GM12878 (cell line): Measurements from ENCODE around the gene SLC25A26. TPM values are rescaled to one million over a fixed set of nuclear protein-coding genes. Genes with fewer than 3 reads are reported as not detected.

Experiments
- ATAC-seq: fragments of 200-7000 bp; cut with Tn5 transposase; 3 replicates; pipeline ENCODE4 v1.9.1; 2020; ENCODE audit warnings: mild to moderate bottlenecking, moderate library complexity
- BruUV-seq: library from RNA; stranded (reverse); fragments of 400-500 nt; replicated peaks from 2 replicates; lab custom pipeline; 2021; lab: Mats Ljungman, UMichigan
- CTCF ChIA-PET: fragments of 300-600 bp; sonication (Branson Sonifier 250); formaldehyde crosslinking; extraction: SDS; loops from one replicate; lab custom pipeline; 2021; ENCODE audit warnings: inconsistent platforms; lab: Yijun Ruan, JAX
- POLR2A ChIA-PET: fragments of 350-600 bp; formaldehyde crosslinking; extraction: SDS; loops from one replicate; lab custom pipeline; 2021; ENCODE audit warnings: inconsistent platforms; lab: Charles Lee
- RAD21 ChIA-PET: fragments of 300-600 bp; sonication (Branson Sonifier 250); formaldehyde crosslinking; loops from one replicate; lab custom pipeline; 2023; ENCODE audit warnings: antibody characterized with exemption; ENCODE audit not compliant: unreplicated experiment; lab: Charles Lee
- SMC1A ChIA-PET: fragments of 300-600 bp; sonication (Branson Sonifier 250); formaldehyde crosslinking; loops from one replicate; lab custom pipeline; 2023; ENCODE audit not compliant: unreplicated experiment, uncharacterized antibody; lab: Charles Lee
- DNase-seq: peaks from one replicate; pipeline ENCODE4 v3.0.0-alpha.2; 2011; ENCODE audit warnings: low read depth, low spot score
- FAIRE-seq: peaks from 3 replicates; lab custom pipeline; 2011; peaks lifted over from hg19 to GRCh38; lab: Jason Lieb, UNC
- H2AFZ ChIP-seq: 2 replicates; pipeline ENCODE4 v1.6.0; 2011; ENCODE audit warnings: low read depth, low read length, control low read depth; ENCODE audit not compliant: control insufficient read depth
- H3K27ac ChIP-seq: 2 replicates; pipeline ENCODE4 v1.5.1; 2011; ENCODE audit warnings: control low read depth; ENCODE audit not compliant: control insufficient read depth, insufficient read depth
- H3K27me3 ChIP-seq, 2 experiments: replicated peaks in 1 of 2; 2 replicates each; pipeline versions ENCODE4 v1.6.0 to v1.6.1; 2011; ENCODE audit warnings: low read length in 1 of 2; ENCODE audit not compliant: control insufficient read depth in 2 of 2, insufficient read depth in 2 of 2
- H3K36me3 ChIP-seq, 2 experiments: 2 replicates each; pipeline ENCODE4 v1.5.1; 2011; ENCODE audit warnings: low read length in 1 of 2; ENCODE audit not compliant: control insufficient read depth in 2 of 2, insufficient read depth in 2 of 2
- H3K4me1 ChIP-seq: 2 replicates; pipeline ENCODE4 v1.6.1; 2011; ENCODE audit warnings: mild to moderate bottlenecking, low read length, moderate library complexity, mixed read lengths; ENCODE audit not compliant: control insufficient read depth, insufficient read depth
- H3K4me2 ChIP-seq: 2 replicates; pipeline ENCODE4 v1.6.0; 2011; ENCODE audit warnings: control low read depth; ENCODE audit not compliant: control insufficient read depth, insufficient read depth
- H3K4me3 ChIP-seq: fragments of 200-600 bp; sonication (generic); 2 replicates; pipeline ENCODE4 v1.5.1; 2016
- H3K79me2 ChIP-seq: 2 replicates; pipeline ENCODE4 v1.6.0; 2011; ENCODE audit warnings: low read length; ENCODE audit not compliant: control insufficient read depth, insufficient read depth
- H3K9ac ChIP-seq: 2 replicates; pipeline ENCODE4 v1.8.0; 2011; ENCODE audit warnings: low read length, control low read depth, mixed read lengths; ENCODE audit not compliant: control insufficient read depth, insufficient read depth
- H3K9me3 ChIP-seq: replicated peaks from 3 replicates; pipeline ENCODE4 v1.5.1; 2011; ENCODE audit warnings: mild to moderate bottlenecking, low read length; ENCODE audit not compliant: control insufficient read depth, insufficient read depth
- H4K20me1 ChIP-seq: 2 replicates; pipeline ENCODE4 v1.6.0; 2011; ENCODE audit not compliant: control insufficient read depth, insufficient read depth
- CBX3 ChIP-seq: fragments of 200-600 bp; sonication (generic); IDR thresholded peaks from 2 replicates; pipeline ENCODE4 v1.6.1; 2016; ENCODE audit warnings: low read depth, borderline replicate concordance
- GATAD2B ChIP-seq: fragments of 450-650 bp; conservative IDR thresholded peaks from 2 replicates; pipeline ENCODE4 v1.6.1; 2017; ENCODE audit warnings: low read depth, mild to moderate bottlenecking, moderate library complexity
- MXI1 ChIP-seq: fragments of 150-350 bp; IDR thresholded peaks from 2 replicates; pipeline ENCODE4 v1.6.1; 2011; ENCODE audit warnings: low read depth, mild to moderate bottlenecking, inconsistent platforms, low read length, improper control_type of control experiment
- NR2C1 ChIP-seq: fragments of 450-650 bp; IDR thresholded peaks from 2 replicates; pipeline ENCODE4 v1.6.1; 2017; ENCODE audit warnings: antibody characterized with exemption, mild to moderate bottlenecking, moderate library complexity
- NRF1 ChIP-seq: conservative IDR thresholded peaks from 2 replicates; pipeline ENCODE4 v1.6.1; 2011; ENCODE audit warnings: mild to moderate bottlenecking, low read depth, low read length, improper control_type of control experiment
- RAD21 ChIP-seq: IDR thresholded peaks from 2 replicates; pipeline ENCODE4 v1.6.1; 2011; ENCODE audit warnings: mild to moderate bottlenecking, low read depth, low read length, moderate library complexity; ENCODE audit not compliant: insufficient read depth
- RCOR1 ChIP-seq: conservative IDR thresholded peaks from 2 replicates; pipeline ENCODE4 v1.6.1; 2012; ENCODE audit warnings: low read depth, low read length, improper control_type of control experiment
- RFX5 ChIP-seq: IDR thresholded peaks from 2 replicates; pipeline ENCODE4 v1.6.1; 2011; ENCODE audit warnings: low read depth, low read length, improper control_type of control experiment
- SMC3 ChIP-seq: IDR thresholded peaks from 2 replicates; pipeline ENCODE4 v1.6.1; 2011; ENCODE audit warnings: low read length, improper control_type of control experiment, borderline replicate concordance
- TCF12 ChIP-seq: IDR thresholded peaks from 2 replicates; pipeline ENCODE4 v1.6.1; 2011; ENCODE audit warnings: low read depth, mild to moderate bottlenecking, low read length
- WGBS: methylation state at CpG from one replicate; pipeline ENCODE4 v1.1.6; 2016; ENCODE audit warnings: low lambda C conversion rate; ENCODE audit not compliant: insufficient replicate concordance, insufficient coverage; ENCODE audit errors: missing lambda C conversion rate; 5-methylcytosine and 5-hydroxymethylcytosine counted together
- in situ Hi-C: fragments of 300-500 bp; cut with MboI; formaldehyde crosslinking; loops from 9 replicates; pipeline ENCODE4 v1.14.3; 2018; ENCODE audit warnings: mixed read lengths
- intact Hi-C: fragments of 100-400 bp; cut with micrococcal nuclease; formaldehyde crosslinking; loops from one replicate; pipeline ENCODE4 v1.14.2; 2022; ENCODE audit not compliant: unreplicated experiment
- polyA plus RNA-seq, 11 experiments: library from polyadenylated mRNA; depleted of rRNA in 4 of 11; unstranded in 6 of 11; stranded (reverse) in 5 of 11; fragments of >200 nt; fragmentation: Nextera tagmentation in 4 of 11; fragmentation: Illumina TruSeq in 1 of 11; extraction: Ambion mirVana in 4 of 11; extraction: Trizol in 1 of 11; gene quantifications; 1 replicate in 1 of 11; 2 replicates in 10 of 11; pipeline versions ENCODE4 v1.2.1 to v1.2.3, GENCODE V29; 2011 to 2016; ENCODE audit warnings: inconsistent platforms in 2 of 11, missing spikeins in 2 of 11, low read depth in 1 of 11
- total RNA-seq, 4 experiments: library from RNA; depleted of rRNA in 3 of 4; stranded (reverse); fragments of >200 nt in 3 of 4; fragmentation: Illumina TruSeq in 1 of 4; extraction: Trizol in 1 of 4; gene quantifications; 2 replicates each; pipeline versions ENCODE4 v1.2.1 to v1.2.3, GENCODE V29; 2013 to 2021
- TF ChIP-seq, protein P1 (sequence below), 3 experiments: IDR thresholded peaks in 2 of 3; conservative IDR thresholded peaks in 1 of 3; 2 replicates each; pipeline ENCODE4 v1.5.1; 2011; ENCODE audit warnings: low read depth in 3 of 3, low read length in 3 of 3, mild to moderate bottlenecking in 3 of 3, control low read depth in 2 of 3, moderate library complexity in 2 of 3, inconsistent platforms in 1 of 3, mixed read lengths in 1 of 3; ENCODE audit not compliant: control insufficient read depth in 2 of 3, insufficient read depth in 1 of 3; ENCODE audit errors: extremely low read depth in 1 of 3
- TF ChIP-seq, protein P2 (sequence below): fragments of 450-650 bp; IDR thresholded peaks from 2 replicates; pipeline ENCODE4 v1.6.1; 2018; ENCODE audit warnings: mild to moderate bottlenecking, low read depth, moderate library complexity; ENCODE audit not compliant: partially characterized antibody

The SLC25A26 gene
- total and polyA plus RNA-seq, 10 of the 15 experiments (the other 5 are each of a cell fraction or from before 2014, with no cell fraction given): 14.6 to 49.7 (median 24.9) TPM

DNA sequence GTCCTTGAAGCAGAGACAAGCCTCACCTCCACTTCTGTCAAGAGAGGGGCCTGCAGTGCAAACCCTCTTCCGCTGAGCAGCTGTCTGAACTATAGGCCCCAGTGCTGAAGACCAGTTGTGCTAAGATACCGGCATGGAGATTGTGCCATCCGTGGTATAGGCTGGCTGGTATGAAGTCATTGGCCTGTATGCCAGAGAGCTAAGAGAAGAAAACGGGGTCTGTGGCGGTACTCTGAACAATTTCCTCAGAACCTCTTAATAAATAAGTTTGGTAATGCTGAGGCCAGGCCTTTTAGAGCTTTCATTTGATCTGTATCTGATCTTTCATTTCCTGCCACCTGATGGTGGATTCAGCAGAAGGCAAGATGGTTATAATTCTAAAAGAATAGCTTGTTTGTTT lies 157.0 kb downstream of the SLC25A26 start:
- in situ Hi-C loops (no loop called here), intact Hi-C loops (no loop called here)
- H3K4me3 ChIP-seq: no peak overlapping the region
- DNase-seq: no peak
- H3K4me2 ChIP-seq: no peak overlapping the region
- 71% methylated on average over 5 of the region's 5 CpGs for WGBS
- no peak for TF ChIP-seq RCOR1
- TF ChIP-seq TCF12: no peak
- no peak for TF ChIP-seq NR2C1
- TF ChIP-seq RFX5: no peak
- ChIA-PET RAD21 (interaction anchor here (0.6 to 1.5 kb wide), 5 partner anchors 10 to 135 kb away, joined by 3 to 4 read pairs (median 3); no protein-coding TSS in a partner anchor), CTCF (interaction anchor here (0.7 to 3.3 kb wide), 35 partner anchors 9 to 629 kb away, joined by 3 to 20 read pairs (median 4); no protein-coding TSS in a partner anchor), POLR2A (interaction anchor here (0.5 to 0.7 kb wide), 2 partner anchors 434 to 1280 kb away, joined by 3 to 4 read pairs; no protein-coding TSS in a partner anchor), SMC1A (interaction anchor here (1.0 to 2.5 kb wide), 14 partner anchors 10 to 551 kb away, joined by 3 to 14 read pairs (median 4); no protein-coding TSS in a partner anchor)
- H3K27me3 ChIP-seq: no peaks in the 10 kb centered on the region
- H4K20me1 ChIP-seq: no peaks in the 10 kb centered on the region
- peaks cover 4 to 15% of the 10 kb centered on the region in 2 experiments for H3K36me3 ChIP-seq
- ATAC-seq: no peak
- no peaks in the 10 kb centered on the region for H3K79me2 ChIP-seq
- H3K9me3 ChIP-seq: no peaks in the 10 kb centered on the region
- H3K27ac ChIP-seq: no peak overlapping the region
- no TSS peak for BruUV-seq
- no peak for FAIRE-seq
- no peaks in the 10 kb centered on the region for H3K4me1 ChIP-seq
- no peak overlapping the region for H3K9ac ChIP-seq
- H2AFZ ChIP-seq: no peak overlapping the region

DNA sequence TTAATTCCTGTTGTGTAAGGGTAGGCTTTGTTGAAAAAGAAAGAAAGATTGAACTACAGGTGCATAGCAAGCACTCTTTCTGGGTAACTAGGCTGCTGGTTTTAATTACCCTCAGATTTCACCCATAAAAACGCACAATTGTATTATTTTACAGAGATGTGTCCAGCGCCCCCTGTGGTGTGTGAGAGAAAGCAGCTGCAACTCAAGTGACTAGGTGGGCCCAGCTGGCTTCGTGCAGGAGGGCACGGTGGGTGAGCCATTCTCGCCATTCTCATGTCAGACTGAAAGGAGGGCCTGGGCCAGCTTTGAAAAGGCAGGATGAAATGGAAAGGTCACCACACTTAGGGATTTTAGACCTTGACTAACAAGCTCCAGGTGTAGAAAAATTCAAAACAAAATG lies 157.5 kb downstream of the SLC25A26 start:
- in situ Hi-C loops (no loop called here), intact Hi-C loops (no loop called here)
- ChIA-PET SMC1A (interaction anchor here (0.9 to 2.5 kb wide), 14 partner anchors 11 to 551 kb away, joined by 3 to 14 read pairs (median 4); no protein-coding TSS in a partner anchor), RAD21 (interaction anchor here (0.6 to 1.5 kb wide), 6 partner anchors 9 to 135 kb away, joined by 3 to 4 read pairs (median 4); no protein-coding TSS in a partner anchor)
- H3K36me3 ChIP-seq: peaks cover 4 to 18% of the 10 kb centered on the region in 2 experiments
- no peaks in the 10 kb centered on the region for H3K9me3 ChIP-seq
- no peak overlapping the region for H3K9ac ChIP-seq
- no TSS peak for BruUV-seq
- H3K4me3 ChIP-seq: no peak overlapping the region
- peak; percentile 61 for ATAC-seq
- no peaks in the 10 kb centered on the region for H3K4me1 ChIP-seq
- no peak overlapping the region for H2AFZ ChIP-seq
- TF ChIP-seq, protein P1, sequence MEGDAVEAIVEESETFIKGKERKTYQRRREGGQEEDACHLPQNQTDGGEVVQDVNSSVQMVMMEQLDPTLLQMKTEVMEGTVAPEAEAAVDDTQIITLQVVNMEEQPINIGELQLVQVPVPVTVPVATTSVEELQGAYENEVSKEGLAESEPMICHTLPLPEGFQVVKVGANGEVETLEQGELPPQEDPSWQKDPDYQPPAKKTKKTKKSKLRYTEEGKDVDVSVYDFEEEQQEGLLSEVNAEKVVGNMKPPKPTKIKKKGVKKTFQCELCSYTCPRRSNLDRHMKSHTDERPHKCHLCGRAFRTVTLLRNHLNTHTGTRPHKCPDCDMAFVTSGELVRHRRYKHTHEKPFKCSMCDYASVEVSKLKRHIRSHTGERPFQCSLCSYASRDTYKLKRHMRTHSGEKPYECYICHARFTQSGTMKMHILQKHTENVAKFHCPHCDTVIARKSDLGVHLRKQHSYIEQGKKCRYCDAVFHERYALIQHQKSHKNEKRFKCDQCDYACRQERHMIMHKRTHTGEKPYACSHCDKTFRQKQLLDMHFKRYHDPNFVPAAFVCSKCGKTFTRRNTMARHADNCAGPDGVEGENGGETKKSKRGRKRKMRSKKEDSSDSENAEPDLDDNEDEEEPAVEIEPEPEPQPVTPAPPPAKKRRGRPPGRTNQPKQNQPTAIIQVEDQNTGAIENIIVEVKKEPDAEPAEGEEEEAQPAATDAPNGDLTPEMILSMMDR (IDR thresholded peaks at IDR 0.05 in 2 of 3, conservative IDR thresholded peaks at IDR 0.05 in 1 of 3; ENCODE audit: control insufficient read depth in 2 of 3, extremely low read depth in 1 of 3, insufficient read depth in 1 of 3, low read depth in 3 of 3, low read length in 3 of 3): peak; percentile 40 to 67 (median 63)
- TF ChIP-seq NRF1: no peak
- TF ChIP-seq, protein P2, sequence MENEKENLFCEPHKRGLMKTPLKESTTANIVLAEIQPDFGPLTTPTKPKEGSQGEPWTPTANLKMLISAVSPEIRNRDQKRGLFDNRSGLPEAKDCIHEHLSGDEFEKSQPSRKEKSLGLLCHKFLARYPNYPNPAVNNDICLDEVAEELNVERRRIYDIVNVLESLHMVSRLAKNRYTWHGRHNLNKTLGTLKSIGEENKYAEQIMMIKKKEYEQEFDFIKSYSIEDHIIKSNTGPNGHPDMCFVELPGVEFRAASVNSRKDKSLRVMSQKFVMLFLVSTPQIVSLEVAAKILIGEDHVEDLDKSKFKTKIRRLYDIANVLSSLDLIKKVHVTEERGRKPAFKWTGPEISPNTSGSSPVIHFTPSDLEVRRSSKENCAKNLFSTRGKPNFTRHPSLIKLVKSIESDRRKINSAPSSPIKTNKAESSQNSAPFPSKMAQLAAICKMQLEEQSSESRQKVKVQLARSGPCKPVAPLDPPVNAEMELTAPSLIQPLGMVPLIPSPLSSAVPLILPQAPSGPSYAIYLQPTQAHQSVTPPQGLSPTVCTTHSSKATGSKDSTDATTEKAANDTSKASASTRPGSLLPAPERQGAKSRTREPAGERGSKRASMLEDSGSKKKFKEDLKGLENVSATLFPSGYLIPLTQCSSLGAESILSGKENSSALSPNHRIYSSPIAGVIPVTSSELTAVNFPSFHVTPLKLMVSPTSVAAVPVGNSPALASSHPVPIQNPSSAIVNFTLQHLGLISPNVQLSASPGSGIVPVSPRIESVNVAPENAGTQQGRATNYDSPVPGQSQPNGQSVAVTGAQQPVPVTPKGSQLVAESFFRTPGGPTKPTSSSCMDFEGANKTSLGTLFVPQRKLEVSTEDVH: no peak
- TF ChIP-seq SMC3: peak; percentile 19; the same call in 1 of the 2 replicates
- no peak for TF ChIP-seq MXI1
- peak; percentile 40 for TF ChIP-seq RAD21
- TF ChIP-seq GATAD2B: no peak
- no peak for TF ChIP-seq CBX3
- TF ChIP-seq, all 136 proteins: peak for 3
- no peak overlapping the region for H3K27ac ChIP-seq
- no peaks in the 10 kb centered on the region for H3K27me3 ChIP-seq
- no peak for FAIRE-seq
- H4K20me1 ChIP-seq: no peaks in the 10 kb centered on the region
- H3K79me2 ChIP-seq: no peaks in the 10 kb centered on the region
- POLR2A ChIA-PET: interaction anchor here (0.7 kb wide), 1 partner anchor 1279 kb away, joined by 3 read pairs; no protein-coding TSS in a partner anchor
- CTCF ChIA-PET: interaction anchor here (0.7 to 3.3 kb wide), 31 partner anchors 8 to 628 kb away, joined by 3 to 20 read pairs (median 5); no protein-coding TSS in a partner anchor
- WGBS: 75% methylated on average over 5 of the region's 5 CpGs
- no peak overlapping the region for H3K4me2 ChIP-seq
- DNase-seq: no peak
